GM20000 (cell line): ENCODE results near the gene PAPPA.

ENCODE experiments used
- DNase-seq: peaks from one replicate; pipeline ENCODE4 v3.0.0; 2012; ENCODE audit warnings: low spot score
- CTCF ChIP-seq: IDR thresholded peaks from 2 replicates; pipeline ENCODE4 v1.5.1; 2012; ENCODE audit warnings: mild to moderate bottlenecking, control low read depth; ENCODE audit errors: extremely low read depth, missing control alignments

The PAPPA gene

GRCh38 chr9:116153765-116154333 is at the start of gene PAPPA:
PAPPA (plus strand) TSS chr9:116153791; CDS start chr9:116154173, 382 bp downstream.
- DNase-seq, result no peak
- no peak for TF ChIP-seq CTCF

GRCh38 chr9:116103976-116104820 is 49.4 kb upstream of the PAPPA start:
- TF ChIP-seq CTCF, result no peak
- no peak for DNase-seq

- DNase-seq, result no peak
- no peak for TF ChIP-seq CTCF
Measured at GRCh38 chr9:116112236-116112635, 41.4 kb upstream of the PAPPA start.

- TF ChIP-seq CTCF, result no peak
- no peak for DNase-seq
Measured at GRCh38 chr9:116115761-116116353, 37.7 kb upstream of the PAPPA start.

- no peak for TF ChIP-seq CTCF
Measured at GRCh38 chr9:116116393-116116792, 37.2 kb upstream of the PAPPA start.

GRCh38 chr9:116123171-116123570 is 30.4 kb upstream of the PAPPA start:
- no peak for DNase-seq
- TF ChIP-seq CTCF, result no peak

More at GRCh38 chr9:116116393-116116792, 37.2 kb upstream of the PAPPA start:
- DNase-seq, result no peak

GRCh38 chr9:116124472-116125040 is 29.0 kb upstream of the PAPPA start:
- no peak for DNase-seq
- no peak for TF ChIP-seq CTCF
